Melanocyte of skin (primary cell): Measurements from ENCODE around the gene TMEM176A. TPM values are rescaled to one million over a fixed set of nuclear protein-coding genes. Genes with fewer than 3 reads are reported as not detected.

Experiments
- total RNA-seq, 2 donors: library from RNA; depleted of rRNA; stranded (reverse); fragments of >200 nt; gene quantifications; 2 replicates each; pipeline ENCODE4 v1.2.3, GENCODE V29; 2012

TMEM176A gene
- total RNA-seq = not detected

DNA sequence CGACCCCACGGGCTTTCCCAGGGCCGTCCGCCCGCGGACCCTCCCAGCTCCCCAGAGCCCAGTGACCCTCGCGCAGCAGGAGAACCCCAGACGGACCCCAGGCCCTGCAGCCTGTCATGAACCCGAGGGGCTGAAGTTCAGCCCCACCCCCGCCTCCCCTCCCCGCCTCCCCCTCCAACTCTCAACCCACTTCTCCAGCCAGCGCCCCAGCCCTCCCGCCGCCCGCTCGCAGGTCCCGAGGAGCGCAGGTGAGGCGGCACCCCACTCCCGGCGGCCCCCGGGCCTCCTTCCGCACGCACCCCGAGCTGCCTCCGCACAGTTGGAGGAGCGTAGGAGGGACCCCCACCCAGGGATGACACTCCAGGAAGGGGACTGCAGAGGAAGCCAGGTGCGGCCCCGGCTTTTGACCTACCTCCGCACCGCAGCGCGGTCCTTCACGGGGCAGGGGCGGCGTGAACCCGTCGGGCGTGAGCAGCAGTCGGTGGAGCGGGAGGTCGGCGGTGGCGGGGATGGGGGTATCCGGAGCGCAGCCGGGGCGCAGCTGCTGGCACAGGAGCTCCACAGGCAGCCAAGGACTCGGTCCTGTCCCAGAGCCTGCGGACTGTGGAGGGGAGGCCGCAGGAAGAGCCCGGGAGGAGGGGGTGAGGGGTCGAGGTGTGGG is at the start of gene TMEM176A:
Gene TMEM176A (plus strand): TSS at position 189 of the 661 bp plus-strand sequence. CDS start 782 bp downstream, outside the sequence.

GRCh38 chr7:150799741-150800580 is 608 bp upstream of the TMEM176A start, which contains the start of gene TMEM176B:
Gene TMEM176B (minus strand): TSS chr7:150800364. CDS start chr7:150796569, 3,795 bp downstream.

GRCh38 chr7:150852371-150852905 is 51.9 kb downstream of the TMEM176A start, which contains the start of gene AOC1:
Gene AOC1 (plus strand): TSS chr7:150852517. CDS start chr7:150856471, 3,954 bp downstream.

Other genes starting within 250 kb of the TMEM176A start
- not detected for gene GIMAP4, start 233.4 kb upstream of the TMEM176A start, total RNA-seq
- not detected for gene GIMAP6, start 168.4 kb upstream of the TMEM176A start, total RNA-seq
- gene GIMAP2, start 115.1 kb upstream of the TMEM176A start, total RNA-seq = 1 to 10 TPM; 2.1 to 7.0 TPM
- not detected for gene GIMAP1, start 84.2 kb upstream of the TMEM176A start, total RNA-seq
- not detected for gene GIMAP5, start 63.4 kb upstream of the TMEM176A start, total RNA-seq
- gene TMEM176B, start 405 bp upstream of the TMEM176A start, total RNA-seq = not detected
- gene AOC1, start 51.7 kb downstream of the TMEM176A start, total RNA-seq = not detected
- gene KCNH2, start 177.6 kb downstream of the TMEM176A start, total RNA-seq = not detected
- 1 to 10 TPM in 1 of 2 donors, under 1 TPM in 1; 0.69 to 7.0 TPM for gene NOS3, start 190.2 kb downstream of the TMEM176A start, total RNA-seq
- gene ATG9B, start 223.7 kb downstream of the TMEM176A start, total RNA-seq = under 1 TPM in 1 of 2 donors, not detected in 1; under 0.01 TPM
- gene ABCB8, start 227.7 kb downstream of the TMEM176A start, total RNA-seq = 10 to 100 TPM; 36.6 to 44.4 TPM
- 1 to 10 TPM in 1 of 2 donors, under 1 TPM in 1; 0.33 to 1.0 TPM for gene ASIC3, start 247.8 kb downstream of the TMEM176A start, total RNA-seq